NCI-H446 (cell line): Measurements from ENCODE around the gene COL8A2.

ENCODE experiments used
- DNase-seq, 2 experiments: peaks; one replicate each; lab custom pipeline; 2025; lab: John Stamatoyannopoulos, UW

The COL8A2 gene

GRCh38 chr1:36115200-36115669 lies 9.8 kb downstream of the COL8A2 start:
- DNase-seq = peak; percentile 72 to 95

DNA sequence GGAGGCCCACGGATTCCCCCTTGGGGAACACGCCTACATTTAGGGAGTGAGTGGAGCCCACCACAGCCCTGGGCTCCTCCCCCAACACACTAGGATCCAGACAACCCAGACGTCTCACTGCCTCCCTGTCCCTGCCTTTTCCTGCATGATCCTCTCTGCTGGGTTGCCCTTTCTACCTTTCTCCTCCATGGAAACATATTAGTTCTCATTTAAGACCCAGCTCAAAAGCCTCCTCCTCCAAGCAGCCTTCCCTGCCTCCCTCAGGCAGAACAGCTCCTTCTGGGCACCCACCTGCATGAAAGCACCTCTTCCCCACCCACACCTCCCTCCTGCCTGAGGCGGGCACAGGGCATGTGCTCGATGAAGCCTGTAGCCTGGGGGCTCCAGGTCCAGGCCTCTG lies 10.7 kb downstream of the COL8A2 start:
- DNase-seq = no peak

DNA sequence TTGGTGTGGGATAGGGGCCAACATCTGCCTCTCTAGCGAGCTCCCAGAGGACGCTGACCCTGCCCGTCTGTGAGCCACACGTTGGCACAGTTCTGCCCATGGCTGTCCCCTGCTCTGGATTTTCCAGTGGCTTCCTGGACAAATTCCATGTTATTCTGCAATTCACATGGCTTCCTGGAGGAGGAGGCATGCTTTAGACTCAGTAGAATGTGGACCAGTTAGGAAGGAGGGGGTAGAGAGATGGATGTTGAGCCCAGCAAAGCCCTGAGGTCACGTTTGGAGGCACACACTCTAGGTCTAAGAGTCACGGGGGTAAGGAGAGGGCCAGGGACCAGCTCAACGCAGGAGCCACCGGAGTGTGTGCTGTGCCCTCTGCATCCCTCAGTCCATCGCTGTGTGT lies 12.2 kb downstream of the COL8A2 start:
- DNase-seq = no peak

- DNase-seq = no peak
These were observed 13.9 kb downstream of the COL8A2 start for GRCh38 chr1:36111151-36111550.

DNA sequence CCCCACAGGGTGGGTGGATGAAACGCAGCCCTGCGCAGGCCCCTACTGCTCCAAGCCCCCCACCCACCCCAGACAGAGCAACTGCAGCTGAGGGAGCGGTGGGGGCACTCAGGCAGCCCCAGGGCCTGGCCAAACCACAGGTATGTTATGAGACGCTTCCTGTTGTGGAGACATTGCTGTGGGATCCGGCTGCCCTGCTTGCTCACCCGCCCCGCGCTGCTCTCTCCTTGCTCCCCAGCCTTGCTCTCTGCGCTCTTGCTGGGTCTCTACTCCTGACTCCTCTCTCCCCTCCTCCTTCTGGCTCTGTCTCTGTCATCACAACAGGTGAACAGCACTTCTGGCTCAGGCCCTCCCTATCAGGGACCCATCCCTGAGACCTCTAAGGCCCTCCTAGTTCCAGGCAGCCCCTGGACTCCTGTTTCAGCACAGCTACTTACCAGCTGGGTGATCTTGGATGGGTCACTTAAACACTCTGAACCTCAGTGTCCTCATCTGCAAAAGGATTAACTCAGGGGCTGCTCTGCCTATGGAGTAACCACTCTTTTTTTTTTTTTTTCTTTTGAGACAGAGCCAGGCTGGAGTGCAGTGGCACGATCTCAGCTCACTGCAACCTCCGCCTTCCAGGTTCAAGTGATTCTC lies 15.9 kb downstream of the COL8A2 start:
- no peak for DNase-seq

- no peak for DNase-seq
These were observed 16.7 kb downstream of the COL8A2 start for GRCh38 chr1:36108314-36108713.

DNA sequence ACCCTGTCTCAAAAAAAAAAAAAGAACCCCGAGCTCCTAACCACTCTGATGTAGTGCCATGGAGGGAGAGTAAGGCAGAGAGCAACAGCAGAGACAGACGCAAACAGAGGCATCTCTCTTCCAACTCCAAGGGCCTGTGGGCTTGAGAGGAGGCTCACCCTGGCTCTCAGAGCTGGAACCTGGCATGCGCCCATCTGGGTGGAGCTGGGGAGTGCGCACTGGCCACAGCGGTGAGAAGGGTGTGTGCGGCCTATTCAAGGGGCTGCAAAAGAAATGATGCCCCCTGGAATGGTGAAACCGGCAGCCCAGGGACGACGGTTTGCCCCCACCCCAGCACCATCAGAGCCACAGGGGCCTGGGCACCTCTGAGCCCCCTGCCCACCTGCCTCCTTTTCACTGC lies 17.6 kb downstream of the COL8A2 start:
- no peak for DNase-seq

DNA sequence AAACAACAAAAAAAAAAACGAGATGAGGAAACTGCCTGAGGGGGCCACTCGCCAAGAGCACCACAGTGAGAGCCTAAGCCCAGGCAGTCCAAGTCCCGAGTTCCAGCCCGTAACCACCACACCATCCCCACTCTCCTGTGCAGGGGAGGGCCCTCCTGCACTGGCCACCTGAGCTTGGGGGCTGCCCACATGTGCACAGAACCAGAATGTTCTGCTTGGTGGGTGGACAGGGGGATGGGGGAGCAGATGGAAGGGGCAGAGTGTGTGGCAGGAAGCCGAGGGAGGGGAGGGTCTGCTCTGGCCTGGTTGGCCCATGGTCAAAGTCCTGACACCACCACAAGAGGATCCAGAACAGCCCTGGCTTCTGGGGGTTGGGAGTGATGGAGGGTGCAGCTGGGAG lies 18.8 kb downstream of the COL8A2 start:
- no peak for DNase-seq

DNA sequence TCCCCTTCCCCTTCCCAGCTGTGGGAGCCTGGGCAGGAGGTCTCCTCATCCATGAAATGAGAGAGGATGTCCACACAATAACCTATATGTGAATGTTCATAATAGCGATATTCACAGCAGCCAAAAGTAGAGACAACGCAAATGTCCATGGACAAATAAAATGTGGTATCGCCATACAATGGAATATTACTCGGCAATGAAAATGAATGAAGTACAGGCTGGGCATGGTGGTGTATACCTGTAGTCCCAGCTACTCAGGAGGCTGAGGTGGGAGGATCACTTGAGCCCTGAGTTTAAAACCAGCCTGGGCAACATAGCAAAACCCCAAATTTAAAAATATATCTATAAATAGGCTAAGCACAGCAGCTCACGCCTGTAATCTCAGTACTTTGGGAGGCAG lies 23.5 kb downstream of the COL8A2 start:
- no peak for DNase-seq

DNA sequence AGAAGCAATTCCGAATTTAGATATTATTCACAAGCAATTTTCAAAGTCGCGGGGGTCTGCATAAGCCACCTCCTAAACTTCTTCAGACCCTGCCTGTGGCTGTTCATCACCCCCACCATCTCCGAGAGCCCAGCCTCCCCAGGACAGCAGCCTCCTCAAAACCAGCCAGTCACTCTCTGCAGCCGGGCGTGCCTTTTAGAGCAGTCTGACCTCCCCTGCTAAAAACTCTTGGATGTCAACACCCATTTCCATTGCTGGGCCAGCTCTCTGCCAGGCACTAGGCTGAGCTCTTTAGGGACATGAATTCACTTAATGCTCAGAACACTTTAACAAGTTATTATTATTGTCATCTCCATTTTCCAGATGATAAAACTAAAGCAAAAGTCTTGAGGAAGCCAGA lies 24.6 kb downstream of the COL8A2 start:
- no peak for DNase-seq

DNA sequence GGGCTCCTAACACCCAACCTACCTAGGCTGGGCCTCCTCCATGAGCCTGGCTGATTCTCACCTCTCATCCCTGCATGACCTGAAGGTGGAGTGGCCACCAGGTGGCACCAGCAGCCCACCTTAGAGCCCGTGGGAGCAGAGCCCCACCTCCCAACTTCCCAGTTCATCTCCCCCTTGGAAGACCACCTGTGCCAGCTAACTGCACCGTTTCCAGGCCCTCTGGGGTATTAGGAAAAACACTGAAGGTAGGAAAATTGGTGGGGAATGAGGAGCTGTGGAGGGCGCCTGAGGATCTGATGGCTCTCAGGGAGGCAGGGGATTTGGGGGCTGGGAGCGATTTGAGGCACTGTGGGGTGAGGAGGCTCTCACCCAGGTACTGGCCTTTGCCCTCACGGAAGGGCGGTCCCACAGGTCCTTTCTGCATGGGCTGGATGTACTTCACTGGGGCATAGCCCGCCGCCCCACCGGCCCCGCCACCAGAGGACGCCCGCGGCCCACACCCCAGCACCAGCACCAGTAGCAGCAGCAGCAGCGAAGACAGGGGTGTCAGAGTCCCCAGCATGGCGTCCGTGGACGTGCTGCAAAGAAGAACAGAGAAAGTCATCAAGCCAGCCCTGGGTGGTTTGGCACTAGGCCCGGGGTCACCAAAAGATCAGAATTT lies 25.2 kb downstream of the COL8A2 start:
- peak; percentile 77 to 89 for DNase-seq

- DNase-seq = no peak
These were observed 26.2 kb downstream of the COL8A2 start for GRCh38 chr1:36098650-36099365.

- no peak for DNase-seq
These were observed 27.1 kb downstream of the COL8A2 start for GRCh38 chr1:36097693-36098585.

- peak in 1 of 2 experiments; percentile 31 for DNase-seq
These were observed 28.3 kb downstream of the COL8A2 start for GRCh38 chr1:36096500-36097432.

DNA sequence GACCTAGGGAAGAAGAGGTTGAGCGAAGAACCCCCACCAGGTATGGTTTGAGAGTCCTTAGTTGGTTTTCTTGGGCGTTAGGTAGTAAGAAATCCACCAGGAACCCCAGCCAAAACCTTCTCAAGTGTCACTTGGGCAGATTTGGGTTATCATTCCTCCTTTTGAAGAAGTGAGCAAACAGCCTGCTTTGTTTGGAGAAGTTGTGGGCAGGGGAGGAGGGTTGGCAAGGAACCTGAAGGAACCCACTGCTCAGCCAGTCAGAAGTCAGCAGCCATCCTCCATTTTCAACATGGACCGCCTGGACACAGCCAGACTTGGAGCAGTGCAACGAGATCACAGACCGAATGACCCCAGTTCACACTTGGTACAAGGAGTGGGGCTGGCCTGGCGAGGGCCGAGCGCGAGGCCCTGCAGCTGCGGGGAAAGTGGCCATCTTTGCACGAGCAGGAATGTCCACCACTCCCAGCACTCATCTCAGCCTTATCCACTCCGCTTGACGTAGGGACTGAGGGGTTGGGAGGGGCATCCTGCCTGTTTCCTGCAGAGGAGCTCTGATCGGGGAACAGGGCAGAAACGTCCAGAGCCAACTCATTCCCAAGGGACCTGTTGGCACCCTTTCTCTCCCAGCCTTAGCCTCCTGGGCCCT lies 29.1 kb downstream of the COL8A2 start:
- DNase-seq = no peak

GRCh38 chr1:36094621-36095061 lies 30.4 kb downstream of the COL8A2 start:
- peak in 1 of 2 experiments; percentile 68 for DNase-seq

- DNase-seq = peak; percentile 30 to 73
These were observed 31.1 kb downstream of the COL8A2 start for GRCh38 chr1:36093929-36094328.

GRCh38 chr1:36093226-36093625 lies 31.8 kb downstream of the COL8A2 start:
- peak in 1 of 2 experiments; percentile 75 for DNase-seq

DNA sequence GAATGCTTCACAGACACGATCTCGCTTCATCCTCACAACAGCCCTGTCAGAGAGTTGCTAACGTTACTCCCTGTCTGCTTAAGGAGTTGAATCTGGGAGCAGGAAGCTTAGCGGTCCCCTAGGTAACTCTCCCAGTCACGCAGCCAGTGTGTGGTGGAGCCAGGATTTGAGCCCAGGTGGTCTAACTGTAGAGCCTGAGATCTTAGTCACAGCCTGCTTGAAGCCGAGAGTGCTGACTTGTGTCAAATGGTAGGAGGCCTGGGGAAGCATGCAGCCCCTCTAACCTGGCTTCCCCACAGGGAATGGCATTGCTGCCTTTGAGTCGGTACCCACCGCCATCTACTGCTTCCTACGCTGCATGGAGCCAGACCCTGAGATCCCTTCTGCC lies 32.2 kb downstream of the COL8A2 start:
- DNase-seq = no peak

- DNase-seq = no peak
These were observed 32.7 kb downstream of the COL8A2 start for GRCh38 chr1:36092166-36092797.
